GM18909 (cell line): Measurements from ENCODE around the gene PROB1.
"Not testable (repeated sequence)": the region's sequence is repeated elsewhere in the genome, so short reads cannot be mapped to it uniquely, and the experiment has no call there.

Experiments
- ATAC-seq: cut with Tn5 transposase; IDR thresholded peaks from one replicate; pipeline ENCODE4 v1.9.1; 2021; ENCODE audit warnings: mild to moderate bottlenecking; ENCODE audit not compliant: unreplicated experiment, poor library complexity

PROB1 gene

DNA sequence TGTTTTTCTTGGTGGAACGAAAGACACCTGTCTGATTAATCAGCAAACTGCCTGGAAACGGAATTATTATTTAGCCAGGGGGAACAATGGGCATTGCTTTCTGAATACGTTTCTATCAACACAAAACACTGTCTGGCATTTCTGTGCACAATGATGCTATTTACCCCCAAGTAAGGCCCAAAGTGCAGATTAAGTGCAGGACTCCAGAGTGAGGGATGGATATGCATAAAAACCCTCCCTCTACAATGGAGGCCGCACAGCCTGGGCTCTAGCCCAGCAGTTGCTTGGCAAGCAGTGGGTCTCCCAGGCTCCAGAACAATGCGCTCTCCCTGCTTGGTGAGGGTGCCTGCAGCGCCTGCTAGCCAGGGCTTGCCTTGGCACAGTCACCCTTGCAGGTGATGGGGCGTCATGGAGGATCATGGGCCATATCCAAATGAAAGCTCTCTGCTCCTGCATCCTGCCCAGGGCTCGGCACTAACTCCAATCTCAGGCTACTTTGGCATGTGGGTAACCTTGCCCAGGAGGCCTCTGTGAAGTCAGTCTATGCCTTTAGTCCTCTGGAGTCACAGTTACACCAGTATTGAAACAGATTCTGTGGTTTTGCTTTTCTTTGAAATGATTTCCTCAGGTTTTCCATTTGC, 20.4 kb upstream of the PROB1 start:
- ATAC-seq, result no peak

- ATAC-seq, result no peak
Measured at GRCh38 chr5:139414581-139415130, 19.8 kb upstream of the PROB1 start.

DNA sequence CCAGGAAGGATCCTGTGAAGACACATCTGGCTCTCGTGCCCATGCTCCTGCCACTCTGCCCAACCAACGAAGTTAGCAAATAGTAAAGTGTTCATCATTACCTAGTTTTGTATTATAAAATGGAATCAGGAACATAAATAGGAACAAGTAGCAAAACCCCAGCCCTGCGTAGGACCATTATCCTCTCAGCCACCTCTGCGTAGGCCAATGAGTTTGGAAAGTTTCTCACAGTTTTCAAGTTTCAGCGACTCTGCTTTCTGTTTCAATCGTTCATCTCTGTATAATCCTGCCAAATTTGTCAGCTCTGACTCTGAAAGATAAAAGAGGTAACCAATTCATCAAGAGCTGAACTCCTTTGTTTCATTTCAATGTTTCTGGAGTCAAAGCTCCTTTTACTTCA, 19.1 kb upstream of the PROB1 start:
- peak; percentile 60 for ATAC-seq

GRCh38 chr5:139413153-139413552, 18.2 kb upstream of the PROB1 start:
- no peak for ATAC-seq

GRCh38 chr5:139410993-139411828, 16.3 kb upstream of the PROB1 start:
- ATAC-seq, result no peak

DNA sequence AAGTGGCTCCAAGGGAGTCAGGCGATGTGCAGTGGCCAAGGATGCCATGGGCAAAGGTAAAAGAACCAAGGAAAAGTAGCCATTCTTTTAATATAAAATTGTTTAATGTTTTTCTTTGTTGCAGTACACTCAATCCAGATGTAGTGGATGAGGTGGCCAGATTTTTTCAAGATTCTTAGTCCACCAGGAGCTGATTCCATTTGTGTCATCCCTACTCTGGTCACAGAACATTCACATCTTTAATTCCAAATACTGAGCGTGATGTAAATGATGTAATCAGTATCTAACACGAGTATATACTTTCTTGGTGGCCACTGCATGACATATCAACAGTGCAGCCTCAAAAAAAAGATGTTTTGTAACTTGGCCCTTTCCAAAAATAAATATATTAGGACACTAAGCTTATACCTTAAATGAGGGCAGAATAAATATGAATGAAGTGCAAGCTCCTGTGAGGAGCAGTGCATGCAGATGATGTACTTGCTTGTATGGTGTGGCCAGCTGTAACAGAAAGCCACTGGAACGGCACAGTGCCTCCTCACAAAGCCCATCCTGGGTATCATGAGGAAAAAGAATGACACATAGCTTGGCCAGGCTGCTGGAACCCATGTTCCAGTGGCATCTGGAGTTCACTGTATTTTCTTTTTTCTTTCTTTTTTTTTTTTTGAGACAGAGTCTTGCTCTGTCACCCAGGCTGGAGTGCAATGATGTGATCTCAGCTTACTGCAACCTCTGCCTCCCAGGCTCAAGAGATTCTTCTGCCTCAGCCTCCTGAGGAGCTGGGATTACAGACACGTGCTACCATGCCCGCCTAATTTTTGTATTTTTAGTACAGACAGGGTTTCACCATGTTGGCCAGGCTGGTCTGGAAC, 15.5 kb upstream of the PROB1 start:
- ATAC-seq, result no peak

DNA sequence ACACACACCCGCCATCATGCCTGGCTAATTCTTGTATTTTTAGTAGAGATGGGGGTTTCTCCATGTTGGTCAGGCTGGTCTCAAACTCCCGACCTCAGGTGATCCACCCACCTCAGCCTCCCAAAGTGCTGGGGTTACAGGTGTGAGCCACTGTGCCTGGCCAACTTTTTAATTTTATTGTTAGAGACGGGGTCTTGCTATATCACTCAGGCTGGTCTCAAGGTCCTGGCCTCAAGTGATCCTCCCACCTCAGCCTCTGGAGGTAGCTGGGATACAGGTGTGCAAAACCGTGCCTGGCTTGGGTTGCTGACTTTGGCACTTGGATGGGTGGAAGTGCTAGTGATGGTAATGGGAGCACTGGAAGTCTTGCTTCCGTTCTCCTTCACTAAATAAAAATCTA, 14.2 kb upstream of the PROB1 start:
- ATAC-seq, result not testable (repeated sequence)

GRCh38 chr5:139408191-139408590, 13.3 kb upstream of the PROB1 start:
- no peak for ATAC-seq

GRCh38 chr5:139407517-139407916, 12.6 kb upstream of the PROB1 start:
- ATAC-seq, result no peak

- no peak for ATAC-seq
Measured at GRCh38 chr5:139406963-139407362, 12.1 kb upstream of the PROB1 start.

DNA sequence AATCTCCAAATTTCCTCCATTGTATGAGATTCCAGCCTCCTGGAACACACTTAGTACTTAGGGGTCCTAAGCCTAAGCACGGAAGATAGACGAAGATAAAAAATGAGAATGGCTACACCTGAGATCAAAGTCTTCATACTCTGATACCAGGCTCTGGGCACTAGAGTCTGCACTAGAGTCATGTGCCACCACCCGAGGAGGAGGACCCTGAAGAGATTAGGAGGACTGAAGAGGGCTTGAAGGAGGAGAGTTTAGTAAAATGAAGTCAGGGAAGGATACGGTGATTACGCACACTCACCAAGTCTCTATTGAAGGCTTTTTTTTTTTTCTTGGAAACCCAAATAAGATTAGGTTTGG, 9.6 kb upstream of the PROB1 start:
- ATAC-seq, result no peak

GRCh38 chr5:139403787-139404483, 9.0 kb upstream of the PROB1 start, which contains the start of gene SPATA24:
Gene SPATA24 (minus strand): TSS chr5:139404089. CDS start chr5:139404060, 29 bp downstream.
- ATAC-seq, result peak; percentile 86

DNA sequence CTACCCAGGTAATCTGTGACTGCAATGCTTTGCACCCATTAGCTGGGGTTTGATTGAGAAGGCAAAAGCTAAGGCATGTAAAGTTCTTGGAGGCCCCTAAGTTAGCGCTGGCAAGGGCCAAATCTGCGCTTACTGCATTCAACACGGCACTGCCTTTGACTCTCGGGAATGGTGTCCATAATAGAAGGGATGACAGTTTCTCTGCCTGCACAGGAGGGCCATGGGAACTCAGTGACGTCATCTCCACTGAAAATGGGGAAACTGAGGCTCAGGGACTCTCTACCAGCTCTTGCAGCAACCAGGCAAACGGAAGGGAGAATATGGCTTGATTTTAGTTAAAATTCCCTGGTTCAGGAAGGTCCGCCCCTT, 8.5 kb upstream of the PROB1 start:
- peak; percentile 3 for ATAC-seq

GRCh38 chr5:139402561-139403158, 7.8 kb upstream of the PROB1 start:
- ATAC-seq, result no peak

DNA sequence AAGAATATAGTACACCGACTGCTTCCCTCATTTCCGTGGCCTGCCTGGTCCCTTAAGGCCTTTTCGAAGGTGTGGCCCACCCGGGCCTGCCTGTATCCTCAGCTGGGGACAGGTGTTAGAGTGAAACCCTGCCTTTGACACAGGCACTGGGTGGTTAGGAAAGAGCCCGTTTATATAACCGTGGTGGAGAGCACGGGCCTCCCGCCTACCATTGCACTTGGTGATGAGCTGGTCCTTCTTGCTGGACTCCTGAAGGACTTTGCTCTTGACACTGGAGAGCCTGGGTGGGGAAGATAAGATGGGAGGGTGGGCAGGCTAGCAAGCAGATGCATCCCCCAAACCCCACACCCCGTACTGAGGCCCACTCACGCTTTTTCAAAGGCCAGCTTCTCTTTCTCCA, 6.6 kb upstream of the PROB1 start:
- no peak for ATAC-seq

- no peak for ATAC-seq
Measured at GRCh38 chr5:139399501-139400121, 4.7 kb upstream of the PROB1 start.

- no peak for ATAC-seq
Measured at GRCh38 chr5:139397921-139398320, 3.0 kb upstream of the PROB1 start.

- ATAC-seq, result no peak
Measured at GRCh38 chr5:139396691-139397090, 1.8 kb upstream of the PROB1 start.
